ENCODE measurements around the gene MACROD2. TPM values are rescaled to one million over a fixed set of nuclear protein-coding genes. Genes with fewer than 3 reads are reported as not detected.
A peak's percentile ranks its signal among the peaks of the same experiment; 100 is the strongest.

Gene MACROD2
- polyA plus RNA-seq, 2 of the 4 experiments (the other 2 are of a cell fraction) = 0.96 to 1.3 TPM

DNA sequence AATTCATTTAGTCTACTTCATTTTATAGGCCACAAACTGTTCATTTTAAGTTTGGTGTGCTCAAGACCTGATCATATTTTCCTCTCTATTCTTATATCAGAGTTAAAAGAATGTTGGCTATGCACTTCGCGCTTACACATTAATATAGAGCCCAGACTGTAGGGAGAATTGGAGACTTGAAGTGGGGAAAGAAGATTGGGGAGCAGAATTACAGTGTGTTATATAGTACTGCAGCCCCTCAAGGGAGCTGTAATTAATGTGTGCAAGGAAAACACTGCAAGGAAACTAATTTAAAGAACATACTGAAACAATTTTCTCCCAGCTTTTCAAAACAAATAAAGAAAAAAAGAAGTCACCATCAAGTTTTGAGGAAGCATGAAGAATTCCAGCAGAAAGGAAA lies 914.8 kb downstream of the MACROD2 start (continued):
- TF ChIP-seq, protein P1, sequence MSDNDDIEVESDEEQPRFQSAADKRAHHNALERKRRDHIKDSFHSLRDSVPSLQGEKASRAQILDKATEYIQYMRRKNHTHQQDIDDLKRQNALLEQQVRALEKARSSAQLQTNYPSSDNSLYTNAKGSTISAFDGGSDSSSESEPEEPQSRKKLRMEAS (IDR thresholded peaks at IDR 0.05) = no peak
- TF ChIP-seq JUNB (IDR thresholded peaks at IDR 0.05) (no peak), HOXB5 (CRISPR knock-in tag; IDR thresholded peaks at IDR 0.05) (no peak), FOSB (CRISPR knock-in tag; IDR thresholded peaks at IDR 0.05) (no peak)

DNA sequence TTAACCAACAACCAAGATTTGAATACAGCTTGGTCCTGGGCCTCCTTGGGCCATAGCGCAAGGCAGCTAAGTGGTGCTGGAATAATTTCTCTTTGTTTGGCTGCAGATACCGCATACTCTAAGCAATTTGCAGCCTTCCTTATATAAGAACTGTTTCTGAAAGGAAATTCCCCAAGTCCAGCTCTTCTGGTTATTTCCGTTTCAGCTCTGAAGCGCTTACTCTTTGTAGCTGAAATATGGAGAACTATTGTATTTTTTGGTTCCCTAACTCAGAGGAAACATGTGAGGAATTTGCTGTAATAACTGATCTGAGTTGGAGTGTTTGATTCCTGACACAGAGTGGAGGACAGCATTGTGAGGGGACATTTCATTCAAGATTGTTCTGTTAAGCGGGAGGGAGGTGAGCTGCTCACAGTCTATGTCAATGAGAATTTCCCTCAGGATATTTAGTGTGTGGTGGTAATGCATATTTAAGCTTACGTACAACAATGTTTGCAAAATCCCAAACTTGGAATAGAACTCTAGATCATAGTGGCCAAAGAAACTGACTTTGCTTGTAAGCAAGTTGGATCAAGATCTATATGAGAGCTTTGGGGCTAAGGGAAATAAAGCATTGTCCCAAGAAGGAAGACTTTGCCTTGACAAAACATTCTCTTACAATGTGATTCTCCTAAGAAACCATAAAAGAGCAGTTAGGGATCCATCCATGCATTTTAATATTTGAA lies 918.7 kb downstream of the MACROD2 start:
- peak; percentile 49 for FAIRE-seq
- H3K4me2 ChIP-seq = no peak overlapping the region
- POLR2A ChIA-PET = no interaction called here
- CTCF ChIA-PET = no interaction called here
- no peaks in the 10 kb centered on the region for H3K4me1 ChIP-seq
- no peak overlapping the region for H3K4me3 ChIP-seq
- TF ChIP-seq FOSB (CRISPR knock-in tag; IDR thresholded peaks at IDR 0.05) (no peak), POLR2AphosphoS2 (conservative IDR thresholded peaks at IDR 0.05; ENCODE audit: low read length) (no peak), JUNB (IDR thresholded peaks at IDR 0.05) (no peak), RFX5 (IDR thresholded peaks at IDR 0.05) (no peak), KDM1A (IDR thresholded peaks at IDR 0.05; ENCODE audit: low read depth) (no peak), ZFP36 (IDR thresholded peaks at IDR 0.05; ENCODE audit: borderline replicate concordance, partially characterized antibody) (no peak), CHD2 (IDR thresholded peaks at IDR 0.05; ENCODE audit: low read length, partially characterized antibody) (no peak), ESRRA (IDR thresholded peaks at IDR 0.05; ENCODE audit: borderline replicate concordance, low read length) (no peak), HDAC2 (IDR thresholded peaks at IDR 0.05) (no peak), NPAS2 (CRISPR knock-in tag; IDR thresholded peaks at IDR 0.05; ENCODE audit: borderline replicate concordance) (no peak), ZNF302 (CRISPR knock-in tag; IDR thresholded peaks at IDR 0.05) (no peak), RAD21 (conservative IDR thresholded peaks at IDR 0.05 in 1 of 2, IDR thresholded peaks at IDR 0.05 in 1 of 2) (no peak), MAZ (IDR thresholded peaks at IDR 0.05; ENCODE audit: borderline replicate concordance, low read depth, low read length) (no peak), RCOR1 (IDR thresholded peaks at IDR 0.05; ENCODE audit: low read depth, low read length) (no peak)
- TF ChIP-seq, protein P1 (IDR thresholded peaks at IDR 0.05) = no peak
- no peak for ATAC-seq
- no peaks in the 10 kb centered on the region for H3K9me3 ChIP-seq
- DNase-seq (ENCODE audit: low read depth in 1 of 2, low spot score in 1 of 2) = no peak
- WGBS (ENCODE audit: missing lambda C conversion rate) = 87% methylated on average over 6 of the region's 6 CpGs
- no peak overlapping the region for H3K27ac ChIP-seq

DNA sequence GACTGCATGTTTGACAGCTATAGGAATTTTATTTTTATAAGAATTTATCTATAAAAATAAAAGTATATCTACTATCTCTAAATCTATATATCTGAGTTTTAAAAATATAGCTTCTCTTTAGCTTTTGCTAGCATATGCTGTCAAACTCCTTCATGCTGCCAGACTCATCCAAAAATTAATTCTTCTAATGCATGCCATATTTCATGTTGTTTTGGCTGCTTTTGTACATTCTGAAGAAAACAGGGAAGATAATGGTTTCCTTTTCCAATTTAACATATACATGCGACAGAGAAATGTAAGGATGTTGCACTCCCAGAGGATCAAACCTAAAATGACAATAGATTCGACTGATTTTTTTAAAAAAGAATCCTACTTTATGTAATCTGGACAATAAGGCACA lies 919.3 kb downstream of the MACROD2 start:
- ChIA-PET CTCF (no interaction called here), POLR2A (no interaction called here)
- TF ChIP-seq, protein P2, sequence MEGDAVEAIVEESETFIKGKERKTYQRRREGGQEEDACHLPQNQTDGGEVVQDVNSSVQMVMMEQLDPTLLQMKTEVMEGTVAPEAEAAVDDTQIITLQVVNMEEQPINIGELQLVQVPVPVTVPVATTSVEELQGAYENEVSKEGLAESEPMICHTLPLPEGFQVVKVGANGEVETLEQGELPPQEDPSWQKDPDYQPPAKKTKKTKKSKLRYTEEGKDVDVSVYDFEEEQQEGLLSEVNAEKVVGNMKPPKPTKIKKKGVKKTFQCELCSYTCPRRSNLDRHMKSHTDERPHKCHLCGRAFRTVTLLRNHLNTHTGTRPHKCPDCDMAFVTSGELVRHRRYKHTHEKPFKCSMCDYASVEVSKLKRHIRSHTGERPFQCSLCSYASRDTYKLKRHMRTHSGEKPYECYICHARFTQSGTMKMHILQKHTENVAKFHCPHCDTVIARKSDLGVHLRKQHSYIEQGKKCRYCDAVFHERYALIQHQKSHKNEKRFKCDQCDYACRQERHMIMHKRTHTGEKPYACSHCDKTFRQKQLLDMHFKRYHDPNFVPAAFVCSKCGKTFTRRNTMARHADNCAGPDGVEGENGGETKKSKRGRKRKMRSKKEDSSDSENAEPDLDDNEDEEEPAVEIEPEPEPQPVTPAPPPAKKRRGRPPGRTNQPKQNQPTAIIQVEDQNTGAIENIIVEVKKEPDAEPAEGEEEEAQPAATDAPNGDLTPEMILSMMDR (IDR thresholded peaks at IDR 0.05) = no peak
- TF ChIP-seq ESRRA (IDR thresholded peaks at IDR 0.05; ENCODE audit: borderline replicate concordance, low read length) (no peak), EHMT2 (IDR thresholded peaks at IDR 0.05; ENCODE audit: low read depth) (no peak), MAZ (IDR thresholded peaks at IDR 0.05; ENCODE audit: borderline replicate concordance, low read depth, low read length) (no peak), POLR2AphosphoS2 (conservative IDR thresholded peaks at IDR 0.05; ENCODE audit: low read length) (no peak), JUNB (IDR thresholded peaks at IDR 0.05) (no peak), CHD2 (IDR thresholded peaks at IDR 0.05; ENCODE audit: low read length, partially characterized antibody) (no peak), CHD4 (IDR thresholded peaks at IDR 0.05; ENCODE audit: borderline replicate concordance) (no peak)
- TF ChIP-seq, protein P3, sequence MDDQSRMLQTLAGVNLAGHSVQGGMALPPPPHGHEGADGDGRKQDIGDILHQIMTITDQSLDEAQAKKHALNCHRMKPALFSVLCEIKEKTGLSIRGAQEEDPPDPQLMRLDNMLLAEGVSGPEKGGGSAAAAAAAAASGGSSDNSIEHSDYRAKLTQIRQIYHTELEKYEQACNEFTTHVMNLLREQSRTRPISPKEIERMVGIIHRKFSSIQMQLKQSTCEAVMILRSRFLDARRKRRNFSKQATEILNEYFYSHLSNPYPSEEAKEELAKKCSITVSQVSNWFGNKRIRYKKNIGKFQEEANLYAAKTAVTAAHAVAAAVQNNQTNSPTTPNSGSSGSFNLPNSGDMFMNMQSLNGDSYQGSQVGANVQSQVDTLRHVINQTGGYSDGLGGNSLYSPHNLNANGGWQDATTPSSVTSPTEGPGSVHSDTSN (IDR thresholded peaks at IDR 0.05) = no peak
- TF ChIP-seq, protein P4, sequence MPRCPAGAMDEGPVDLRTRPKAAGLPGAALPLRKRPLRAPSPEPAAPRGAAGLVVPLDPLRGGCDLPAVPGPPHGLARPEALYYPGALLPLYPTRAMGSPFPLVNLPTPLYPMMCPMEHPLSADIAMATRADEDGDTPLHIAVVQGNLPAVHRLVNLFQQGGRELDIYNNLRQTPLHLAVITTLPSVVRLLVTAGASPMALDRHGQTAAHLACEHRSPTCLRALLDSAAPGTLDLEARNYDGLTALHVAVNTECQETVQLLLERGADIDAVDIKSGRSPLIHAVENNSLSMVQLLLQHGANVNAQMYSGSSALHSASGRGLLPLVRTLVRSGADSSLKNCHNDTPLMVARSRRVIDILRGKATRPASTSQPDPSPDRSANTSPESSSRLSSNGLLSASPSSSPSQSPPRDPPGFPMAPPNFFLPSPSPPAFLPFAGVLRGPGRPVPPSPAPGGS (IDR thresholded peaks at IDR 0.05) = no peak
- TF ChIP-seq, protein P5, sequence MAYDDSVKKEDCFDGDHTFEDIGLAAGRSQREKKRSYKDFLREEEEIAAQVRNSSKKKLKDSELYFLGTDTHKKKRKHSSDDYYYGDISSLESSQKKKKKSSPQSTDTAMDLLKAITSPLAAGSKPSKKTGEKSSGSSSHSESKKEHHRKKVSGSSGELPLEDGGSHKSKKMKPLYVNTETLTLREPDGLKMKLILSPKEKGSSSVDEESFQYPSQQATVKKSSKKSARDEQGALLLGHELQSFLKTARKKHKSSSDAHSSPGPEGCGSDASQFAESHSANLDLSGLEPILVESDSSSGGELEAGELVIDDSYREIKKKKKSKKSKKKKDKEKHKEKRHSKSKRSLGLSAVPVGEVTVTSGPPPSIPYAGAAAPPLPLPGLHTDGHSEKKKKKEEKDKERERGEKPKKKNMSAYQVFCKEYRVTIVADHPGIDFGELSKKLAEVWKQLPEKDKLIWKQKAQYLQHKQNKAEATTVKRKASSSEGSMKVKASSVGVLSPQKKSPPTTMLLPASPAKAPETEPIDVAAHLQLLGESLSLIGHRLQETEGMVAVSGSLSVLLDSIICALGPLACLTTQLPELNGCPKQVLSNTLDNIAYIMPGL (CRISPR knock-in tag; IDR thresholded peaks at IDR 0.05; ENCODE audit: borderline replicate concordance) = no peak
- FAIRE-seq (peak; percentile 93), DNase-seq (ENCODE audit: low read depth in 1 of 2, low spot score in 1 of 2) (no peak), ATAC-seq (no peak)
- Histone ChIP-seq H3K27ac (no peak overlapping the region), H3K4me1 (peaks cover 3% of the 10 kb centered on the region; the same call in 2 of the 3 replicates), H3K4me2 (no peak overlapping the region), H3K9me3 (no peaks in the 10 kb centered on the region), H3K4me3 (no peak overlapping the region)
- WGBS (ENCODE audit: missing lambda C conversion rate) = 62% methylated on average over 2 of the region's 2 CpGs

All from A549 (cell line).